ENCODE data around the gene PTPRT.

PTPRT gene

GRCh38 chr20:42494290-42494689 is 695.4 kb downstream of the PTPRT start:
- H3K4me3 ChIP-seq (ENCODE audit: low read length) = no peak overlapping the region
- no peaks in the 10 kb centered on the region for H3K4me1 ChIP-seq (ENCODE audit: control insufficient read depth, insufficient read depth, low read length)
- no peaks in the 10 kb centered on the region for H3K36me3 ChIP-seq (ENCODE audit: control insufficient read depth, insufficient read depth, low read length)
- no peaks in the 10 kb centered on the region for H3K27me3 ChIP-seq (ENCODE audit: control insufficient read depth, insufficient read depth, low read length)
- H3K27ac ChIP-seq (ENCODE audit: low read depth, low read length) = no peak overlapping the region
- H3K9ac ChIP-seq (ENCODE audit: low read length) = no peak overlapping the region

DNA sequence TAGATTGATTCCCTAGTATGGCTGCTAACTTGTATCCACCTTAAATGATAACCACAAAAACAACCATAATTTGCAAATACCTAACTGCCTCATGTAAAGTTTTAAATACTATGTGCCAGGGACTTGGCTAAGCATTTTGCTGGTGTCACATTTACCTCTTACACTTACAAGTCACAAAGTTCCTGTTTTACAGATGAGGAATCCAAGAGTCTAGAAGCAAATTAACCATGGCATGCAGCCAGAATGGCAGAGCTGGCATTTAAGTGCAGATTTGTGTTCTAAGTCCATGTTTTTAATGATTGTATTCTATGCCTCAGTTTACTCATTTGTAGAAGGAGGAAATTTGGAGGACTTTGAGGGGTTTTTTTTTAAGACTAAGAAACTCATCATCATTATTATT is 696.7 kb downstream of the PTPRT start:
- Histone ChIP-seq H3K9ac (ENCODE audit: low read length) (no peak overlapping the region), H3K27me3 (ENCODE audit: control insufficient read depth, insufficient read depth, low read length) (no peaks in the 10 kb centered on the region), H3K4me3 (ENCODE audit: low read length) (no peak overlapping the region), H3K4me1 (ENCODE audit: control insufficient read depth, insufficient read depth, low read length) (no peaks in the 10 kb centered on the region), H3K36me3 (ENCODE audit: control insufficient read depth, insufficient read depth, low read length) (no peaks in the 10 kb centered on the region), H3K27ac (ENCODE audit: low read depth, low read length) (no peak overlapping the region)

DNA sequence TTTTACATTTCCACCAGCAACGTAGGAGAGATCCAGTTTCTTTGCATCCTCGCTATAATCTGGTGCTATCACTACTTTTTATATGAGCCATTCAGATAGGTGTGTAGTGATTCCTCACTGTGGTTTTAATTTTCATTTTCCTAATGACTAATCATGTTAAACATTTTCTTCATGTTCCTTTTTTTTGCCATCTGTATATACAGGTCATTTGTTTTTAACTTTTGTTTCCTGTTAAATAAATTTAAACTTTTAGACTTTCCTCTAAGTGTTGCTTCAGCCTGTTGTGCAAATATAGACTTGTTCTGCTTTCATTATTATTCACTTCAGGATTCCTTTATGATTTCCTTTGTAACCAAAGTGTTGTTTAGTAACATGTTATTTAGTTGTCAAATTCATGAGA is 697.4 kb downstream of the PTPRT start:
- H3K27ac ChIP-seq (ENCODE audit: low read depth, low read length) = no peak overlapping the region
- H3K36me3 ChIP-seq (ENCODE audit: control insufficient read depth, insufficient read depth, low read length) = no peaks in the 10 kb centered on the region
- no peak overlapping the region for H3K4me3 ChIP-seq (ENCODE audit: low read length)
- no peaks in the 10 kb centered on the region for H3K4me1 ChIP-seq (ENCODE audit: control insufficient read depth, insufficient read depth, low read length)
- no peaks in the 10 kb centered on the region for H3K27me3 ChIP-seq (ENCODE audit: control insufficient read depth, insufficient read depth, low read length)
- no peak overlapping the region for H3K9ac ChIP-seq (ENCODE audit: low read length)

DNA sequence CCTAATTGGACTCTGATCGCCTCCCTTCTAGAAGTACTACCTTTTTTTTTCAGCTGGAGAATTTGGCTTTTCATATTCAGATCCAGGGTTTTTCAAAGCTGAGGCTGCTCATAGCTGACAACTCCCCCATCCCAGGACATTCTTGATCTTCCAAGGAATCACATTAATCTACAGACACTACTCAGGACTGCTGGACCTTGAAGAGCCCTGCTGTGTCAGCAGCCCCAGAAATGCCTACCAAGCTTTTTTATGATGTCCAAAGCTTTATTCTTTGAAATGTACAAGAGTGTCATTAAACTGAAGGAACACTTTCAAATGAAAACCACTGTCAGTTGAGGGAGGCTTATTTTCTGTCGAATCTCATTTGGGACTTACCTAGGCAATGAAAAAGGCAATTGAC is 704.1 kb downstream of the PTPRT start:
- Histone ChIP-seq H3K27ac (ENCODE audit: low read depth, low read length) (no peak overlapping the region), H3K4me3 (ENCODE audit: low read length) (no peak overlapping the region), H3K4me1 (ENCODE audit: control insufficient read depth, insufficient read depth, low read length) (no peaks in the 10 kb centered on the region), H3K27me3 (ENCODE audit: control insufficient read depth, insufficient read depth, low read length) (no peaks in the 10 kb centered on the region), H3K36me3 (ENCODE audit: control insufficient read depth, insufficient read depth, low read length) (no peaks in the 10 kb centered on the region), H3K9ac (ENCODE audit: low read length) (no peak overlapping the region)

DNA sequence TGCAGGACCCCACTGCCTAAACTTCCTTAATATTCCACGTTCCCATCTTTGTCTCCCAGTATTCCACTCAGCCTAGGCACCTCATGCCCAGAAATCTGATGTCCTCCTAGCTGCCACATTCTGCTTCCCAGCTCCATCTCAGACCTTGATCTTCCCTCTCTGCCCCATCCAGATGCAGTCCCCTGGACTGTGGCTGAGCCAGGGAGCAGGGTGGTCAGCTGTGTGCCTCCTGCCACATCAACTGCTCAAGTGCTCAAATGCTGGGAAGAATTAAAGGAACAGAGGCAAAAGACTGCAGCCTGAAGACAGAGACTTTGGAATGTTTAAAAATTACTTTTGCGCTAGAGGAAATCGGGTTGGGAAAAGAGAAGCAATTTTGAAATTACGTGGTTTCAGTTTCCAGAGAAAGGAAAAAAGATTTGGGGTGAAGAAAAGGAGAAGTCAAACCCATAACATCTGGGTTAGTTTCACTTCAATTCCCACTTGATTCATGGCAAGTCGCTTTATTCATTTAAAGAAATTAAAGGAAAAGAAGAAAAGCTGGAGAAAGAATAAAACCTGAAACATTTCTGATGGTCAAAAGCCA is 704.8 kb downstream of the PTPRT start:
- H3K9ac ChIP-seq (ENCODE audit: low read length) = no peak overlapping the region
- no peaks in the 10 kb centered on the region for H3K36me3 ChIP-seq (ENCODE audit: control insufficient read depth, insufficient read depth, low read length)
- H3K4me1 ChIP-seq (ENCODE audit: control insufficient read depth, insufficient read depth, low read length) = no peaks in the 10 kb centered on the region
- H3K27ac ChIP-seq (ENCODE audit: low read depth, low read length) = no peak overlapping the region
- H3K27me3 ChIP-seq (ENCODE audit: control insufficient read depth, insufficient read depth, low read length) = no peaks in the 10 kb centered on the region
- no peak overlapping the region for H3K4me3 ChIP-seq (ENCODE audit: low read length)

- no peak overlapping the region for H3K27ac ChIP-seq (ENCODE audit: low read depth, low read length)
Observed at GRCh38 chr20:42484335-42484734, 705.4 kb downstream of the PTPRT start.

DNA sequence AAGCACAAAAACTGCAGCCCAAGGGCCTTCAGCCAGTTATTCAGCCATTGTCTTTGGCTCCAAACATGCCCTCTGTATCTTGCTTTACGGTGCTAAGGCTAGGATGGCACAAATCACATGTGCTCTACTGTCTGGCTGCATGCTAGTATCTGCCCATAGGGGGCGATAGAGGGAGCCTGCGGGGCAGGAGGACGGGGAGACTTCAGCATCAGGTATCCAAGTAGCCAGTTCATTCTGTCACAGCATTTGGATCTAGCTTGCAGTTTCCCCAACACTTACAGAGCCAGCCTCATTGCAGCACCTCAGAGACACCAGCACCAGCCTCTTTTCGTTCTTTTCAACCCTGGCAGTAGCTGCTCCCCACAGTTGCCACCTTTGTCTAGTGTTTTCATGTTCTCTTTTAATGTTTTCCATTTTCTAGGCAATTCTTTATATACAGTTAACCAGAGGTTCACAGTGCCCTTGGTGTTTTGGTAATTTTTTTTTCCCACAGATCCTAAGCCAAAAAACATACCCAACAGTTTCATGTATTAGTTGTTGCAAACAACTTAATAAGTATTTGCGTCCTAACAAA is 705.9 kb downstream of the PTPRT start:
- no peak overlapping the region for H3K27ac ChIP-seq (ENCODE audit: low read depth, low read length)
- H3K36me3 ChIP-seq (ENCODE audit: control insufficient read depth, insufficient read depth, low read length) = no peaks in the 10 kb centered on the region
- H3K9ac ChIP-seq (ENCODE audit: low read length) = no peak overlapping the region
- H3K4me3 ChIP-seq (ENCODE audit: low read length) = no peak overlapping the region
- no peaks in the 10 kb centered on the region for H3K4me1 ChIP-seq (ENCODE audit: control insufficient read depth, insufficient read depth, low read length)
- H3K27me3 ChIP-seq (ENCODE audit: control insufficient read depth, insufficient read depth, low read length) = no peaks in the 10 kb centered on the region

More at GRCh38 chr20:42484335-42484734, 705.4 kb downstream of the PTPRT start:
- no peak overlapping the region for H3K4me3 ChIP-seq (ENCODE audit: low read length)
- H3K4me1 ChIP-seq (ENCODE audit: control insufficient read depth, insufficient read depth, low read length) = no peaks in the 10 kb centered on the region
- H3K9ac ChIP-seq (ENCODE audit: low read length) = no peak overlapping the region
- H3K27me3 ChIP-seq (ENCODE audit: control insufficient read depth, insufficient read depth, low read length) = no peaks in the 10 kb centered on the region
- no peaks in the 10 kb centered on the region for H3K36me3 ChIP-seq (ENCODE audit: control insufficient read depth, insufficient read depth, low read length)

- H3K4me3 ChIP-seq (ENCODE audit: low read length) = no peak overlapping the region
- no peak overlapping the region for H3K9ac ChIP-seq (ENCODE audit: low read length)
- H3K27ac ChIP-seq (ENCODE audit: low read depth, low read length) = no peak overlapping the region
- no peaks in the 10 kb centered on the region for H3K36me3 ChIP-seq (ENCODE audit: control insufficient read depth, insufficient read depth, low read length)
- H3K4me1 ChIP-seq (ENCODE audit: control insufficient read depth, insufficient read depth, low read length) = no peaks in the 10 kb centered on the region
- H3K27me3 ChIP-seq (ENCODE audit: control insufficient read depth, insufficient read depth, low read length) = no peaks in the 10 kb centered on the region
Observed at GRCh38 chr20:42482808-42483207, 706.9 kb downstream of the PTPRT start.

DNA sequence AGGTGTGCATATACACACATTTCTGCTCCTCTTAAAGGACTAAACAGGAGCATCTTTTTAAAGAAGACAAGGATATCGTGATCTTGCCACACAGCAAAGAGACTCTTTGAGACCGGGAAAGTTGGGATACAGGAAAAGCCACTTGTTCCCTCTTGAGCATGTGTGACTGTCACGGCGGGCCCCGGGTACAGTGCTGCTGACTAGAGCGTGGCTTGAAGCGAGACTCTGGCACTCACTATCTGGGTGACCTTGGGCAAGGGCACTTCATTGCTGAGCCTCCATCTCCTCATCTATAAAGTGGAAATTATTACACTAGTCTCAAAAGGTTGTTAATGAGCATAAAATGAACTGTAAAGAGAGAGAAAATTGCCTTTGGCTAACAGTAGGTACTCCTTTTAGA is 713.9 kb downstream of the PTPRT start:
- Histone ChIP-seq H3K9ac (ENCODE audit: low read length) (no peak overlapping the region), H3K27ac (ENCODE audit: low read depth, low read length) (no peak overlapping the region)

DNA sequence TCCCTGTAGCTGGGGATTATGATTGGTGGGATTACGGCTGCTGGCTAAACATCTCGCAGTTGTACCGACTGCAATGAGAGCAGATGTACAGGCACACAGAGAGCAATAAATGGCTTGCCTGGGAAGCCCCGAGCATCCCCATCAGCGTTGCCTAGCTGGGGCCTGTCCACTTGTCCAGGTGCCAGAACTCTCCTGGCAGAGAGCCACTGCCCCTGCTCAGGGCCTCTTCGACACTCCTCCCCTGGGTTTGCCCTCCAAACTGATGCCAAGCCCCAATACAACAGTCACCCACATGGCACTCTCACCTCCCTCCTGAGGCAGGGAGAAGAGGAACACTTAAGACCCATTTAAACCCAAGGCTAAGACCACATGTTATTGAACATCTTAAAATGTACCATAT is 715.1 kb downstream of the PTPRT start:
- no peak overlapping the region for H3K27ac ChIP-seq (ENCODE audit: low read depth, low read length)
- no peak overlapping the region for H3K9ac ChIP-seq (ENCODE audit: low read length)
- no peaks in the 10 kb centered on the region for H3K36me3 ChIP-seq (ENCODE audit: control insufficient read depth, insufficient read depth, low read length)
- H3K4me1 ChIP-seq (ENCODE audit: control insufficient read depth, insufficient read depth, low read length) = no peaks in the 10 kb centered on the region
- H3K4me3 ChIP-seq (ENCODE audit: low read length) = no peak overlapping the region
- no peaks in the 10 kb centered on the region for H3K27me3 ChIP-seq (ENCODE audit: control insufficient read depth, insufficient read depth, low read length)

More for the DNA sequence above, 713.9 kb downstream of the PTPRT start:
- no peak overlapping the region for H3K4me3 ChIP-seq (ENCODE audit: low read length)
- H3K36me3 ChIP-seq (ENCODE audit: control insufficient read depth, insufficient read depth, low read length) = no peaks in the 10 kb centered on the region
- H3K27me3 ChIP-seq (ENCODE audit: control insufficient read depth, insufficient read depth, low read length) = no peaks in the 10 kb centered on the region
- H3K4me1 ChIP-seq (ENCODE audit: control insufficient read depth, insufficient read depth, low read length) = no peaks in the 10 kb centered on the region

DNA sequence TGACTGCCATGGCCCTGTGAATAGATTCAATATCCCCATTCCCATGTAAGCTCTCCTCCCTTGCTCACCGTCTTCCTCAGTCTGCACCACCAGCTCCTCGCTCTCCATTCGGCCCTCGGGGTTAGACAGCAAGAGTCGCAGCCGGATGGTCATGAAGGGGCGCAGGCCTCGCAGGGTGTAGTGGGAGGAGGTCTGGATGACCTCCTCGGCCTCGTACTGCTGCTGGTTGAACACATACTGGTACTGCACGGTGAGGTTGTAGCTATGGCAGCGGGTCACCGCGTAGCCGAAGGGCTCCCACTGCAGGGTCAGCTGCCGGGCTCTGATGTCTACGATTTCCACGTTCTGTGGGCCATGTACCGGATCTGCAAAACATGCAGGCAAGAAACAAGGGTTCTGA is 717.5 kb downstream of the PTPRT start:
- no peak overlapping the region for H3K27ac ChIP-seq (ENCODE audit: low read depth, low read length)
- H3K9ac ChIP-seq (ENCODE audit: low read length) = no peak overlapping the region
- no peaks in the 10 kb centered on the region for H3K27me3 ChIP-seq (ENCODE audit: control insufficient read depth, insufficient read depth, low read length)
- H3K4me3 ChIP-seq (ENCODE audit: low read length) = no peak overlapping the region
- no peaks in the 10 kb centered on the region for H3K36me3 ChIP-seq (ENCODE audit: control insufficient read depth, insufficient read depth, low read length)
- H3K4me1 ChIP-seq (ENCODE audit: control insufficient read depth, insufficient read depth, low read length) = no peaks in the 10 kb centered on the region

DNA sequence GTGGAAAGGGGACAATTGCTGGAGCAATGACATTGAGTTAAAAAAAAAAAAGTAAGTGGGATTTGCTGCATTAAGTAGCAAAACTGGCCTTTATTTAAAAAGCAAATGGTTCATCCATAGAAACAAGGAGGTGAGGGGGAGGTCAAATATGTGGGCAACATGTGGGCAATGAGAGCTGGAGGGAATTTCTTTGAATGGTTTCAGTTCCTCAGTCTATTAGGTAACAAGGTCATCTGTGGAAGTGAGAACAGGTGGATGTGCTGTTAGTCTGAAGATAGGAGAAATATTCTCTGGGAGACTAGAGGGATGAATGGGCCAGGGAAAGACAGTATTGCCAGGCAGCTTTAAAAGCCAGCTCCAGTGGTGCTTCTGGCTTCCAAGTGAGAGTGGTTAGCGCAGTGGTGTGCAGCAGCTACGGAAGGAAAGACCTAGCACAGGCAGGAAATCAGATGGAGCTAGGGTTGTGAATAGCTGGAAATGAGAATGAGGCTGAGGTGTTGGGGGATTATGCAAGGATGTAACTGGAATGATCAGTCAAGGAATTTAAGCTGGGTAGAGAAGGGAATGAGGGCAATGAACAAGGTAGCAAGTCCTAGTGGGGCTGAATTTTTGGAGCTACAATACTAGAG is 727.6 kb downstream of the PTPRT start:
- Histone ChIP-seq H3K4me1 (ENCODE audit: control insufficient read depth, insufficient read depth, low read length) (no peaks in the 10 kb centered on the region), H3K36me3 (ENCODE audit: control insufficient read depth, insufficient read depth, low read length) (no peaks in the 10 kb centered on the region), H3K27me3 (ENCODE audit: control insufficient read depth, insufficient read depth, low read length) (no peaks in the 10 kb centered on the region), H3K4me3 (ENCODE audit: low read length) (no peak overlapping the region), H3K9ac (ENCODE audit: low read length) (no peak overlapping the region), H3K27ac (ENCODE audit: low read depth, low read length) (no peak overlapping the region)

GRCh38 chr20:42461291-42461690 is 728.4 kb downstream of the PTPRT start:
- H3K4me3 ChIP-seq (ENCODE audit: low read length) = no peak overlapping the region
- no peak overlapping the region for H3K9ac ChIP-seq (ENCODE audit: low read length)
- H3K4me1 ChIP-seq (ENCODE audit: control insufficient read depth, insufficient read depth, low read length) = no peaks in the 10 kb centered on the region
- H3K27me3 ChIP-seq (ENCODE audit: control insufficient read depth, insufficient read depth, low read length) = no peaks in the 10 kb centered on the region
- no peak overlapping the region for H3K27ac ChIP-seq (ENCODE audit: low read depth, low read length)
- no peaks in the 10 kb centered on the region for H3K36me3 ChIP-seq (ENCODE audit: control insufficient read depth, insufficient read depth, low read length)

Data from rectal smooth muscle tissue (tissue), 1 donor.